Fibroblast of skin of left biceps (primary cell): ENCODE measurements around the gene NKX2-4.

Source experiments
- DNase-seq, 2 experiments: peaks; one replicate each; pipeline ENCODE4 v3.0.0-alpha.2; 2013; ENCODE audit warnings: low read depth in 2 of 2

Gene NKX2-4

GRCh38 chr20:21360705-21361104, 36.6 kb downstream of the NKX2-4 start:
- DNase-seq: no peak

DNA sequence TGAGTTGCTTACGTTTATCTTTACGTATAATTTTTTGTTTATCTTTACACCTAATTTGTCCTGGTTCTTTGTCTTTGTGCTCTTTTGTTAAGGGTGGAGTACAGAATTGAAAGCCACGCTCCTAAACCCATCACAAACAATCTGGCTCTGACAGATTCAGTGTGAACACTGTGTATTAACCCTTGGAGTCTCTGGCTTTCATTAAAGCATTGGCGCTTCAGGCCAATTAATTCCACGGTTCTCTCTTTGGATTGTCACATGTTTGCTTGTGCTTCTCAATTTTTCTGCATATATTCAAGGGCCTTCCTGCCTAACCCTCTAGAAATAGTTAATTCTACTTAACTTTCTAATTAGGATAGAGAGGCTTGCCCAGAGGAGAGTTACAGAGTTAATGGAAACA, 38.6 kb downstream of the NKX2-4 start:
- DNase-seq: no peak

DNA sequence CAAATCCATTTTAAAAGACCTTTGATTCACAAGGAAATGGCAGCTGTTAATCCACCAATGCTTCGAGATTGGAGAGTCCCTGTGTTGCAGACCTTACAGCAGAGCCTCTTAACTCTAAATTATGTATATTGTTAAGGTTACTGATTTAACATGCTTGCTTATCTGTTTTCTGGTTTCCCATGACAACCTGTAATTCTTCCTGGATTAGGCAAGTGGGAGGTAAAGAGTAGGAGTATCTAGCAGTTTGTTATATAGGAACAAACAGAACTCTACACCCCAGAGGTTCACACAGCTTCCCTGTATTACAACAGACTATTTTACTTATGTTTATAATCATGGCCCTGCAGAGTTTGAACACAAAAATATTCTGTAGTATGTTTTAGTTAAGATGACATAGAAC, 39.5 kb downstream of the NKX2-4 start:
- DNase-seq: no peak

GRCh38 chr20:21356386-21356785, 40.9 kb downstream of the NKX2-4 start:
- no peak for DNase-seq

GRCh38 chr20:21355981-21356380, 41.3 kb downstream of the NKX2-4 start:
- DNase-seq: no peak

- DNase-seq: no peak
Observed at GRCh38 chr20:21353236-21353635, 44.1 kb downstream of the NKX2-4 start.

GRCh38 chr20:21352703-21353102, 44.6 kb downstream of the NKX2-4 start:
- peak; percentile 18 to 19 for DNase-seq
